Fibroblast of the aortic adventitia (primary cell): ENCODE results near the gene CUEDC2. TPM values are rescaled to one million over a fixed set of nuclear protein-coding genes. Genes with fewer than 3 reads are reported as not detected.

ENCODE experiments used
- DNase-seq: peaks from one replicate; pipeline ENCODE4 v3.0.0-alpha.2; 2010; ENCODE audit warnings: low read depth
- H3K4me3 ChIP-seq: 2 replicates; pipeline ENCODE4 v1.5.1; 2011; ENCODE audit warnings: low read depth, mild to moderate bottlenecking, control low read depth, low read length, moderate library complexity
- total RNA-seq: library from RNA; depleted of rRNA; stranded (reverse); fragments of >200 nt; gene quantifications from 2 replicates; pipeline ENCODE4 v1.2.3, GENCODE V29; 2012; ENCODE audit warnings: low replicate concordance
- TF ChIP-seq, protein P1 (sequence below): IDR thresholded peaks from 2 replicates; pipeline ENCODE4 v1.5.1; 2011; ENCODE audit warnings: mild to moderate bottlenecking, low read length, control low read depth, inconsistent platforms; ENCODE audit not compliant: insufficient read depth

CUEDC2 gene
- total RNA-seq, 1 donor, result 40.9 TPM

- no peak for DNase-seq
- TF ChIP-seq, protein P1, sequence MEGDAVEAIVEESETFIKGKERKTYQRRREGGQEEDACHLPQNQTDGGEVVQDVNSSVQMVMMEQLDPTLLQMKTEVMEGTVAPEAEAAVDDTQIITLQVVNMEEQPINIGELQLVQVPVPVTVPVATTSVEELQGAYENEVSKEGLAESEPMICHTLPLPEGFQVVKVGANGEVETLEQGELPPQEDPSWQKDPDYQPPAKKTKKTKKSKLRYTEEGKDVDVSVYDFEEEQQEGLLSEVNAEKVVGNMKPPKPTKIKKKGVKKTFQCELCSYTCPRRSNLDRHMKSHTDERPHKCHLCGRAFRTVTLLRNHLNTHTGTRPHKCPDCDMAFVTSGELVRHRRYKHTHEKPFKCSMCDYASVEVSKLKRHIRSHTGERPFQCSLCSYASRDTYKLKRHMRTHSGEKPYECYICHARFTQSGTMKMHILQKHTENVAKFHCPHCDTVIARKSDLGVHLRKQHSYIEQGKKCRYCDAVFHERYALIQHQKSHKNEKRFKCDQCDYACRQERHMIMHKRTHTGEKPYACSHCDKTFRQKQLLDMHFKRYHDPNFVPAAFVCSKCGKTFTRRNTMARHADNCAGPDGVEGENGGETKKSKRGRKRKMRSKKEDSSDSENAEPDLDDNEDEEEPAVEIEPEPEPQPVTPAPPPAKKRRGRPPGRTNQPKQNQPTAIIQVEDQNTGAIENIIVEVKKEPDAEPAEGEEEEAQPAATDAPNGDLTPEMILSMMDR, result no peak
- no peak overlapping the region for H3K4me3 ChIP-seq
Observed at GRCh38 chr10:102416695-102417094, 15.7 kb downstream of the CUEDC2 start.

DNA sequence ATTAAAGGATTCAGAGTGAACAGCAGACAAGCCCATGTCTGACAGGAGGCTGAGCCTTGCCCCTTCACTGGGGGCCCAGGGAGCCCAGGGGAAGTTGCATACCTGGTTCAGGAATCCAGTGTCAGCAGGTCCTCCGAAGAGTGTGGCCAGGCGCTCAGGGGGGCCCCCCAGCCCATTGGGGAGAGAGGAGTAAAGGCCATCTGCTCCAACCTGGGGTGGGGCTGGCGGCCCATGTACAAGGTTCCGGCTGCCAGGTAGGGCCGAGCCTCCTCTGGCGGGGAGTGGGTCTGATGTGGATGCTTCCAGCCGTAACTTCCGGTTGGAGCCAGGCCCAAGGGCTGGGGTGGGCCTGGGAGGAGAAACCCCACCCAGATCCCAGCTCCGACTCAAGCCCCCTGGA, 16.1 kb downstream of the CUEDC2 start:
- no peak for DNase-seq
- TF ChIP-seq, protein P1, result no peak
- no peak overlapping the region for H3K4me3 ChIP-seq

GRCh38 chr10:102414749-102415148, 17.6 kb downstream of the CUEDC2 start:
- no peak for DNase-seq
- TF ChIP-seq, protein P1, result no peak
- no peak overlapping the region for H3K4me3 ChIP-seq

GRCh38 chr10:102413806-102414561, 18.4 kb downstream of the CUEDC2 start:
- TF ChIP-seq, protein P1, result no peak
- no peak for DNase-seq
- H3K4me3 ChIP-seq, result no peak overlapping the region

DNA sequence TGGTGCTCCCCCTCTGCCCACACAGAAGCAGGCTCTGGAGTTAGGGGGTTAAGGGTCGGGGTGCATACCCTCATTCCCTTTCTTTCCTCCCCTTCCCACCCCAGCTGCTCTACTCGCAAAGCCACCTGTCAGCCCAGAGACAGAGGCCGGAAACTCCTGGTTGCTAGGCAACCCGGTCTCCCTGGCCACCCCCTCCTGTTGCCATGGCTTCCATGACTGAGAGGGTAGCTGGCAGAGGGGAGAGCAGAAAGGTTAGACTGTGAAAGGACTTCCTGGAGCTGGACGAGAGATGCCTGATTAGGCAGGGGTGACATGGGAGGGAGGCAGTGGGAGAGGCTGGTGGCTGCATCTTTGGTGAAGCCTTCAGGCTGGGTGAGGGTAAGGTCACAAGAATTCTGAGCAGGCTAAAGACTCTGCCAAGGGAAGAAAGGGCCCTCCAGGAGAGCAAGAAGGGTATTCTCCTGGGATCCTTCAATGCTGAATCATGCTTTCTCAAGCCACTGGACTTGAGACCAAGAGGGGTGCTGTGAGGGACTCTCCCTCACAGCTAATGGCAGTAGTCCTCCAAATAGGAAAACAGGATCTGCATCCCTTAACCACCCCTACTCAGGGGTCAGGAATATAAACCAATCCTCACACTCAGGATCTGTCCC, 19.2 kb downstream of the CUEDC2 start:
- H3K4me3 ChIP-seq, result no peak overlapping the region
- DNase-seq, result peak; percentile 57
- TF ChIP-seq, protein P1, result no peak

DNA sequence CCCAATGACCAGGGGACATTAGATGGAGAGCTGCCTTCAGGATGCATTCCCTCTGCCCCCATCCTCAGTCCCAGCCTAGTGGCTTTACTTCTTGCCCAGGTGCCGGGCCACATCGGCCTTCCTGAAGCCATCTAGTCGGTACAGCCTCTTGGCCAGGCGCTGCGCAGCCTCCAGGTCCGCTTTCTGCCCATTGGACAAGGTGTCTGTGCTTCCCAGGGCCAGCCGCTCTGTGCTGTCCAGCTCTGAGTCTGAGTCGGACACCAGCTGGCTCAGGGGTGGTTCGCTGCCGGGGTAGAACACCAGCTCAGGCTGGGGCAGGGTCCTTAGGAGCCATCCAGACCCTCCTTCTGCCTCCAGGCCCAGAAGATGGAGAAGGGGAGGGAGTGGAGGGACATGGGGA, 20.1 kb downstream of the CUEDC2 start:
- DNase-seq, result no peak
- no peak overlapping the region for H3K4me3 ChIP-seq
- TF ChIP-seq, protein P1, result no peak
